HCT116 (cell line): ENCODE data around the gene NUMB. TPM values are rescaled to one million over a fixed set of nuclear protein-coding genes. Genes with fewer than 3 reads are reported as not detected.

Experiments used
- ATAC-seq: fragments of 200-7000 bp; cut with Tn5 transposase; 2 replicates; pipeline ENCODE4 v1.9.1; 2020; ENCODE audit warnings: mild to moderate bottlenecking, moderate library complexity
- BruUV-seq: library from RNA; stranded (reverse); fragments of 400-500 nt; replicated peaks from 2 replicates; lab custom pipeline; 2021; lab: Mats Ljungman, UMichigan
- CTCF ChIA-PET: fragments of 300-600 bp; sonication (Branson Sonifier 250); formaldehyde crosslinking; loops from one replicate; lab custom pipeline; 2021; ENCODE audit warnings: antibody characterized with exemption; lab: Charles Lee
- POLR2A ChIA-PET: fragments of 300-600, 350-600 bp; sonication (Branson Sonifier 250); formaldehyde crosslinking; loops from one replicate; lab custom pipeline; 2021; ENCODE audit warnings: antibody characterized with exemption; lab: Charles Lee
- RAD21 ChIA-PET, 2 experiments: fragments of 300-600 bp; sonication (Branson Sonifier 250); formaldehyde crosslinking; loops; one replicate each; lab custom pipeline; 2023; ENCODE audit warnings: low total read pairs in 2 of 2; ENCODE audit not compliant: uncharacterized antibody in 2 of 2, unreplicated experiment in 2 of 2, low non-redundant PET in 1 of 2; lab: Charles Lee
- DNase-seq: peaks from one replicate; pipeline ENCODE4 v3.0.0-alpha.2; 2010; ENCODE audit warnings: low read depth, low spot score
- H2AFZ ChIP-seq: fragments of 200-600 bp; shearing (Covaris generic), sonication (generic); 2 replicates; pipeline ENCODE4 v1.6.1; 2017; ENCODE audit warnings: low read depth, mixed run types, mixed read lengths, antibody characterized with exemption, low read length; ENCODE audit not compliant: poor library complexity, severe bottlenecking
- H3K27ac ChIP-seq: 2 replicates; pipeline ENCODE4 v1.5.1; 2012; ENCODE audit warnings: low read depth, low read length
- H3K27me3 ChIP-seq: fragments of 200-600 bp; sonication (generic); 2 replicates; pipeline ENCODE4 v1.6.1; 2016; ENCODE audit warnings: mixed run types, low read length, mixed read lengths; ENCODE audit not compliant: insufficient read depth
- H3K36me3 ChIP-seq, 2 experiments: fragments of 200-500 bp in 1 of 2; fragments of 200-600 bp in 1 of 2; sonication (Bioruptor generic) in 1 of 2; sonication (generic) in 1 of 2; 2 replicates each; pipeline versions ENCODE4 v1.5.1 to v1.6.1; 2014 to 2016; ENCODE audit warnings: low read length in 2 of 2, inconsistent platforms in 1 of 2, mixed read lengths in 1 of 2, mixed run types in 1 of 2; ENCODE audit not compliant: insufficient read depth in 2 of 2, control insufficient read depth in 1 of 2
- H3K4me1 ChIP-seq, 2 experiments: fragments of 200-600 bp in 1 of 2; sonication (generic) in 1 of 2; 2 replicates each; pipeline versions ENCODE4 v1.5.1 to v1.6.1; 2012 to 2017; ENCODE audit warnings: low read length in 2 of 2, inconsistent platforms in 1 of 2, mild to moderate bottlenecking in 1 of 2, mixed read lengths in 1 of 2, mixed run types in 1 of 2, moderate library complexity in 1 of 2; ENCODE audit not compliant: insufficient read depth in 2 of 2, control insufficient read depth in 1 of 2
- H3K4me2 ChIP-seq: fragments of 200-600 bp; sonication (generic); 2 replicates; pipeline ENCODE4 v1.6.1; 2017; ENCODE audit warnings: mixed run types, low read length, mixed read lengths
- H3K4me3 ChIP-seq, 2 experiments: fragments of 200-600 bp in 1 of 2; sonication (generic) in 1 of 2; replicated peaks in 1 of 2; 2 replicates each; pipeline ENCODE4 v1.5.1; 2011 to 2016; ENCODE audit warnings: low read length in 2 of 2, control low read depth in 1 of 2, low read depth in 1 of 2, mild to moderate bottlenecking in 1 of 2, mixed read lengths in 1 of 2, mixed run types in 1 of 2
- H3K79me2 ChIP-seq: fragments of 200-600 bp; sonication (generic); 2 replicates; pipeline ENCODE4 v1.6.1; 2017; ENCODE audit warnings: mild to moderate bottlenecking, mixed run types, low read length, moderate library complexity, mixed read lengths; ENCODE audit not compliant: insufficient read depth
- H3K9ac ChIP-seq: fragments of 200-600 bp; sonication (generic); 2 replicates; pipeline ENCODE4 v1.6.1; 2016; ENCODE audit warnings: low read length, mixed read lengths
- H3K9me2 ChIP-seq: fragments of 200-600 bp; sonication (generic), shearing (Covaris generic); 2 replicates; pipeline ENCODE4 v1.6.1; 2017; ENCODE audit warnings: mixed run types, mild to moderate bottlenecking, moderate library complexity; ENCODE audit not compliant: insufficient read depth
- H3K9me3 ChIP-seq, 2 experiments: fragments of 200-500 bp in 1 of 2; fragments of 200-600 bp in 1 of 2; sonication (Bioruptor generic) in 1 of 2; sonication (generic) in 1 of 2; 2 replicates each; pipeline ENCODE4 v1.6.1; 2014 to 2017; ENCODE audit warnings: low read length in 2 of 2, mixed read lengths in 2 of 2, inconsistent platforms in 1 of 2, low read depth in 1 of 2, mild to moderate bottlenecking in 1 of 2, mixed run types in 1 of 2, moderate library complexity in 1 of 2; ENCODE audit not compliant: control insufficient read depth in 1 of 2, insufficient read depth in 1 of 2
- H4K20me1 ChIP-seq: fragments of 200-600 bp; sonication (generic), shearing (Covaris generic); 2 replicates; pipeline ENCODE4 v1.6.1; 2017; ENCODE audit warnings: mixed run types, mild to moderate bottlenecking, moderate library complexity; ENCODE audit not compliant: insufficient read depth
- CBX3 ChIP-seq: IDR thresholded peaks from 2 replicates; pipeline ENCODE4 v1.6.1; 2012; ENCODE audit warnings: low read depth
- CEBPB ChIP-seq: IDR thresholded peaks from 2 replicates; pipeline ENCODE4 v1.6.1; 2012; ENCODE audit warnings: low read depth
- EGR1 ChIP-seq: IDR thresholded peaks from 2 replicates; pipeline ENCODE4 v1.6.1; 2012; ENCODE audit warnings: low read depth
- ELF1 ChIP-seq: IDR thresholded peaks from 2 replicates; pipeline ENCODE4 v1.6.1; 2012; ENCODE audit warnings: low read depth, borderline replicate concordance
- JUND ChIP-seq: IDR thresholded peaks from 2 replicates; pipeline ENCODE4 v1.6.1; 2012
- RAD21 ChIP-seq: IDR thresholded peaks from 2 replicates; pipeline ENCODE4 v1.6.1; 2012; ENCODE audit warnings: low read depth, mild to moderate bottlenecking
- SIN3A ChIP-seq: IDR thresholded peaks from 2 replicates; pipeline ENCODE4 v1.6.1; 2012; ENCODE audit warnings: low read depth
- SP1 ChIP-seq: IDR thresholded peaks from 2 replicates; pipeline ENCODE4 v1.6.1; 2012; ENCODE audit warnings: low read depth
- SRF ChIP-seq: IDR thresholded peaks from 2 replicates; pipeline ENCODE4 v1.6.1; 2012; ENCODE audit warnings: low read depth
- TCF7L2 ChIP-seq: IDR thresholded peaks from 2 replicates; pipeline ENCODE4 v1.7.0; 2011; ENCODE audit warnings: borderline replicate concordance, inconsistent platforms; ENCODE audit not compliant: insufficient read depth, insufficient read length; ENCODE audit errors: extremely low read depth
- YY1 ChIP-seq: IDR thresholded peaks from 2 replicates; pipeline ENCODE4 v1.6.1; 2011; ENCODE audit warnings: low read length, low read depth, moderate library complexity, mild to moderate bottlenecking; ENCODE audit not compliant: insufficient replicate concordance; ENCODE audit errors: extremely low read depth
- ZNF274 ChIP-seq: fragments of 200-500 bp; sonication (Bioruptor generic); IDR thresholded peaks from 2 replicates; pipeline ENCODE4 v1.6.1; 2014; ENCODE audit warnings: mild to moderate bottlenecking, low read depth, low read length, inconsistent platforms
- intact Hi-C: fragments of 100-400 bp; cut with micrococcal nuclease; formaldehyde crosslinking; loops from 2 replicates; pipeline ENCODE4 v1.10.0; 2022
- total RNA-seq: library from RNA; stranded (reverse); gene quantifications from one replicate; pipeline ENCODE4 v1.2.1, GENCODE V29; 2021; ENCODE audit not compliant: unreplicated experiment
- TF ChIP-seq, protein P1 (sequence below): IDR thresholded peaks from 2 replicates; pipeline ENCODE4 v1.6.1; 2012
- TF ChIP-seq, protein P2 (sequence below): IDR thresholded peaks from 2 replicates; pipeline ENCODE4 v1.6.1; 2011; ENCODE audit warnings: mild to moderate bottlenecking, low read length, moderate library complexity; ENCODE audit not compliant: insufficient replicate concordance; ENCODE audit errors: extremely low read depth
- TF ChIP-seq, protein P3 (sequence below): IDR thresholded peaks from 2 replicates; pipeline ENCODE4 v1.6.1; 2012; ENCODE audit warnings: low read depth
- TF ChIP-seq, protein P4 (sequence below), 3 experiments: fragments of 200-600 bp in 1 of 3; sonication (generic) in 1 of 3; IDR thresholded peaks in 2 of 3; conservative IDR thresholded peaks in 1 of 3; 2 replicates each; pipeline ENCODE4 v1.5.1; 2012 to 2017; ENCODE audit warnings: low read depth in 2 of 3, low read length in 2 of 3, antibody characterized with exemption in 1 of 3, borderline replicate concordance in 1 of 3, control low read depth in 1 of 3, mild to moderate bottlenecking in 1 of 3, mixed read lengths in 1 of 3, mixed run types in 1 of 3, moderate library complexity in 1 of 3; ENCODE audit not compliant: insufficient read depth in 1 of 3

Gene NUMB
- total RNA-seq, 1 experiment from 2014 or later = 43.0 TPM

DNA sequence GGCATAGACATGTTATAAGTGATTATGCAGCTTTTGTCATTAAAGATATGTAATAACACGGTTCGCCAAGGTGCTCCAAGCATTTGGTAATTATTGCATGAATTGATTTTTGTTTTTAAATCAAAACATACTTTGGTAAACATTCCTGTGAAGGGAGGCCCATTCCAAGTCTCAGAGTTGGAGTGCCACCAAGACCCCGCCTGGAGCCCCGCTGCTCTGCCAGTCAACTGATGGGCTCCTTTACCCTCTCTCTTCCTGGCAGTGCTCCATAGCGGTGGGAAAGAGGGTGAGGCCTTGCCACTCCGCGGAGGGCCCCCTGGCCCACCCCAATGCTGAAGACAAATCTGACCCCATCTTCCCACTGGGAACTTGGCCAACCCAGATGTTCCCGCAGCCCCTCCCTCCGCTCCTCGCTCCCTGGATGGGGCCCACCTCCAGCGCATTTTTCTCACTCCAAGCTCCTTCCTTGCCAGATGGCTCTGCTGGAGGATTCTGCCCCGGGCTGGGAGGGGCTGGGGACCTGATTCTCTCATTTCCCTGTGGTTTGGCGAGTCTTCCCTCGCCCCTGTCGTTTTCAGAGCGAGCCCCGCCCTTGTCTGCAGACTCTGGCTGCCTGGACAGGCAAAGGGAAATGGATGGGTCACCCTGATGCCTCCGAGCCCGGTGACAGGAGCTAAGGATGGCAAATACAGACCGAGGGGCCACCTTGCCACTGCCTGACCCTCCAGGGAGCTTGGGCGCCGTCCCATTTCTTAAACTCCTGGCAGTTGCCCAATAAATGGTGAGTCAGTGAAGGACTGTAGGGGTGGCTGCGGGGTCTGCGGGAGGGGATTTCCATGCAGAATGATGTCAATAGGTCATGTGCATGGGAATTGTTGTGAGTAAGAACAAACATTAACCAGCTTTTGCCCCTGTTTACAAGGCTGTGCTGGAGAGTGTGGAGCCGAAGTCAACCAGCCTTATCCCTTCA is 230.2 kb downstream of the NUMB start:
- H3K4me3 ChIP-seq = no peak overlapping the region
- H4K20me1 ChIP-seq = no peaks in the 10 kb centered on the region
- TF ChIP-seq CEBPB = no peak
- no peak for TF ChIP-seq EGR1
- TF ChIP-seq RAD21 = no peak
- no peak for TF ChIP-seq SP1
- no peak for TF ChIP-seq SIN3A
- TF ChIP-seq, protein P1, sequence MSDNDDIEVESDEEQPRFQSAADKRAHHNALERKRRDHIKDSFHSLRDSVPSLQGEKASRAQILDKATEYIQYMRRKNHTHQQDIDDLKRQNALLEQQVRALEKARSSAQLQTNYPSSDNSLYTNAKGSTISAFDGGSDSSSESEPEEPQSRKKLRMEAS = no peak
- TF ChIP-seq YY1 = no peak
- no peak for TF ChIP-seq ZNF274
- TF ChIP-seq, protein P2, sequence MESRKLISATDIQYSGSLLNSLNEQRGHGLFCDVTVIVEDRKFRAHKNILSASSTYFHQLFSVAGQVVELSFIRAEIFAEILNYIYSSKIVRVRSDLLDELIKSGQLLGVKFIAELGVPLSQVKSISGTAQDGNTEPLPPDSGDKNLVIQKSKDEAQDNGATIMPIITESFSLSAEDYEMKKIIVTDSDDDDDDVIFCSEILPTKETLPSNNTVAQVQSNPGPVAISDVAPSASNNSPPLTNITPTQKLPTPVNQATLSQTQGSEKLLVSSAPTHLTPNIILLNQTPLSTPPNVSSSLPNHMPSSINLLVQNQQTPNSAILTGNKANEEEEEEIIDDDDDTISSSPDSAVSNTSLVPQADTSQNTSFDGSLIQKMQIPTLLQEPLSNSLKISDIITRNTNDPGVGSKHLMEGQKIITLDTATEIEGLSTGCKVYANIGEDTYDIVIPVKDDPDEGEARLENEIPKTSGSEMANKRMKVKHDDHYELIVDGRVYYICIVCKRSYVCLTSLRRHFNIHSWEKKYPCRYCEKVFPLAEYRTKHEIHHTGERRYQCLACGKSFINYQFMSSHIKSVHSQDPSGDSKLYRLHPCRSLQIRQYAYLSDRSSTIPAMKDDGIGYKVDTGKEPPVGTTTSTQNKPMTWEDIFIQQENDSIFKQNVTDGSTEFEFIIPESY = no peak
- TF ChIP-seq, protein P3, sequence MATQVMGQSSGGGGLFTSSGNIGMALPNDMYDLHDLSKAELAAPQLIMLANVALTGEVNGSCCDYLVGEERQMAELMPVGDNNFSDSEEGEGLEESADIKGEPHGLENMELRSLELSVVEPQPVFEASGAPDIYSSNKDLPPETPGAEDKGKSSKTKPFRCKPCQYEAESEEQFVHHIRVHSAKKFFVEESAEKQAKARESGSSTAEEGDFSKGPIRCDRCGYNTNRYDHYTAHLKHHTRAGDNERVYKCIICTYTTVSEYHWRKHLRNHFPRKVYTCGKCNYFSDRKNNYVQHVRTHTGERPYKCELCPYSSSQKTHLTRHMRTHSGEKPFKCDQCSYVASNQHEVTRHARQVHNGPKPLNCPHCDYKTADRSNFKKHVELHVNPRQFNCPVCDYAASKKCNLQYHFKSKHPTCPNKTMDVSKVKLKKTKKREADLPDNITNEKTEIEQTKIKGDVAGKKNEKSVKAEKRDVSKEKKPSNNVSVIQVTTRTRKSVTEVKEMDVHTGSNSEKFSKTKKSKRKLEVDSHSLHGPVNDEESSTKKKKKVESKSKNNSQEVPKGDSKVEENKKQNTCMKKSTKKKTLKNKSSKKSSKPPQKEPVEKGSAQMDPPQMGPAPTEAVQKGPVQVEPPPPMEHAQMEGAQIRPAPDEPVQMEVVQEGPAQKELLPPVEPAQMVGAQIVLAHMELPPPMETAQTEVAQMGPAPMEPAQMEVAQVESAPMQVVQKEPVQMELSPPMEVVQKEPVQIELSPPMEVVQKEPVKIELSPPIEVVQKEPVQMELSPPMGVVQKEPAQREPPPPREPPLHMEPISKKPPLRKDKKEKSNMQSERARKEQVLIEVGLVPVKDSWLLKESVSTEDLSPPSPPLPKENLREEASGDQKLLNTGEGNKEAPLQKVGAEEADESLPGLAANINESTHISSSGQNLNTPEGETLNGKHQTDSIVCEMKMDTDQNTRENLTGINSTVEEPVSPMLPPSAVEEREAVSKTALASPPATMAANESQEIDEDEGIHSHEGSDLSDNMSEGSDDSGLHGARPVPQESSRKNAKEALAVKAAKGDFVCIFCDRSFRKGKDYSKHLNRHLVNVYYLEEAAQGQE = no peak
- TF ChIP-seq SRF = no peak
- TF ChIP-seq CBX3 = no peak
- no peak for TF ChIP-seq JUND
- no peak for TF ChIP-seq ELF1
- no peak for TF ChIP-seq TCF7L2
- TF ChIP-seq, protein P4, sequence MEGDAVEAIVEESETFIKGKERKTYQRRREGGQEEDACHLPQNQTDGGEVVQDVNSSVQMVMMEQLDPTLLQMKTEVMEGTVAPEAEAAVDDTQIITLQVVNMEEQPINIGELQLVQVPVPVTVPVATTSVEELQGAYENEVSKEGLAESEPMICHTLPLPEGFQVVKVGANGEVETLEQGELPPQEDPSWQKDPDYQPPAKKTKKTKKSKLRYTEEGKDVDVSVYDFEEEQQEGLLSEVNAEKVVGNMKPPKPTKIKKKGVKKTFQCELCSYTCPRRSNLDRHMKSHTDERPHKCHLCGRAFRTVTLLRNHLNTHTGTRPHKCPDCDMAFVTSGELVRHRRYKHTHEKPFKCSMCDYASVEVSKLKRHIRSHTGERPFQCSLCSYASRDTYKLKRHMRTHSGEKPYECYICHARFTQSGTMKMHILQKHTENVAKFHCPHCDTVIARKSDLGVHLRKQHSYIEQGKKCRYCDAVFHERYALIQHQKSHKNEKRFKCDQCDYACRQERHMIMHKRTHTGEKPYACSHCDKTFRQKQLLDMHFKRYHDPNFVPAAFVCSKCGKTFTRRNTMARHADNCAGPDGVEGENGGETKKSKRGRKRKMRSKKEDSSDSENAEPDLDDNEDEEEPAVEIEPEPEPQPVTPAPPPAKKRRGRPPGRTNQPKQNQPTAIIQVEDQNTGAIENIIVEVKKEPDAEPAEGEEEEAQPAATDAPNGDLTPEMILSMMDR (IDR thresholded peaks at IDR 0.05 in 2 of 3, conservative IDR thresholded peaks at IDR 0.05 in 1 of 3; ENCODE audit: borderline replicate concordance in 1 of 3, insufficient read depth in 1 of 3, low read depth in 2 of 3, low read length in 2 of 3) = no peak
- TF ChIP-seq, all 23 proteins: peak for 0
- Histone ChIP-seq H3K27ac (no peak overlapping the region), H3K36me3 (no peaks in the 10 kb centered on the region), H3K4me1 (no peaks in the 10 kb centered on the region), H3K27me3 (no peaks in the 10 kb centered on the region), H3K9ac (no peak overlapping the region), H3K79me2 (no peaks in the 10 kb centered on the region), H2AFZ (no peak overlapping the region), H3K9me3 (no peaks in the 10 kb centered on the region), H3K4me2 (no peak overlapping the region), H3K9me2 (no peaks in the 10 kb centered on the region)
- ATAC-seq (no peak), DNase-seq (no peak)
- POLR2A ChIA-PET = no interaction called here
- intact Hi-C loops = no loop called here
- RAD21 ChIA-PET = interaction anchor here in 1 of 2 experiments (0.7 kb wide), 1 partner anchor 217 kb away, joined by 3 read pairs; no protein-coding TSS in a partner anchor
- BruUV-seq = no TSS peak
- CTCF ChIA-PET = no interaction called here
